Measurements from ENCODE around the gene DUS2.
A peak's percentile ranks its signal among the peaks of the same experiment; 100 is the strongest.

The DUS2 gene

GRCh38 chr16:68037841-68038597, 14.9 kb downstream of the DUS2 start:
- ChIA-PET CTCF (interaction anchor here (0.6 to 1.6 kb wide), 7 partner anchors 10 to 124 kb away, joined by 3 to 6 read pairs (median 3); no protein-coding TSS in a partner anchor), POLR2A (interaction anchor here (1.3 kb wide), 1 partner anchor 15 kb away, joined by 5 read pairs; the partner anchor contains the start of genes DDX28 and DUS2)
- peak overlapping the region in 1 of 7 experiments; percentile 7 for H3K4me3 ChIP-seq (ENCODE audit: control insufficient read depth in 1 of 7, extremely low read depth in 1 of 7, insufficient read depth in 4 of 7, low read depth in 2 of 7, low read length in 6 of 7)
- DNase-seq = peak in 2 of 3 donors; percentile 35 to 41
- 95% methylated on average over 7 of the region's 9 CpGs for WGBS (ENCODE audit: insufficient coverage)
- H3K4me1 ChIP-seq (ENCODE audit: control extremely low read depth in 1 of 4, control insufficient read depth in 4 of 4, insufficient read depth in 4 of 4, low read length in 3 of 4) = peaks cover 7 to 21% (median 18%) of the 10 kb centered on the region in 4 experiments
- no peaks in the 10 kb centered on the region for H3K9me3 ChIP-seq (ENCODE audit: control extremely low read depth in 1 of 5, control insufficient read depth in 4 of 5, insufficient read depth in 2 of 5, low read depth in 1 of 5, low read length in 4 of 5)
- no peaks in the 10 kb centered on the region for H3K27me3 ChIP-seq (replicated peaks in 2 of 5; ENCODE audit: control insufficient read depth in 4 of 5, insufficient read depth in 5 of 5, low read length in 4 of 5)
- peak overlapping the region in 1 of 2 experiments; percentile 49 for H3K27ac ChIP-seq (ENCODE audit: insufficient read depth in 1 of 2, low read depth in 1 of 2, low read length in 2 of 2, poor library complexity in 1 of 2, severe bottlenecking in 2 of 2)
- H3K36me3 ChIP-seq (ENCODE audit: control insufficient read depth in 4 of 4, insufficient read depth in 4 of 4, low read length in 3 of 4) = peaks cover 2 to 23% (median 7%) of the 10 kb centered on the region in 4 experiments

GRCh38 chr16:68040506-68041288, 17.6 kb downstream of the DUS2 start:
- H3K4me3 ChIP-seq (ENCODE audit: control insufficient read depth in 1 of 7, extremely low read depth in 1 of 7, insufficient read depth in 4 of 7, low read depth in 2 of 7, low read length in 6 of 7) = no peak overlapping the region
- POLR2A ChIA-PET = interaction anchor here (0.6 to 1.6 kb wide), 5 partner anchors 19 to 186 kb away, joined by 3 to 5 read pairs (median 4); no protein-coding TSS in a partner anchor
- H3K4me1 ChIP-seq (ENCODE audit: control extremely low read depth in 1 of 4, control insufficient read depth in 4 of 4, insufficient read depth in 4 of 4, low read length in 3 of 4) = peaks cover 7 to 21% (median 18%) of the 10 kb centered on the region in 4 experiments
- peak; percentile 84 to 89 (median 89) for DNase-seq
- WGBS (ENCODE audit: insufficient coverage) = 66% methylated on average over 12 of the region's 14 CpGs
- H3K9me3 ChIP-seq (ENCODE audit: control extremely low read depth in 1 of 5, control insufficient read depth in 4 of 5, insufficient read depth in 2 of 5, low read depth in 1 of 5, low read length in 4 of 5) = no peaks in the 10 kb centered on the region
- H3K27ac ChIP-seq (ENCODE audit: insufficient read depth in 1 of 2, low read depth in 1 of 2, low read length in 2 of 2, poor library complexity in 1 of 2, severe bottlenecking in 2 of 2) = no peak overlapping the region
- peaks cover 2 to 19% (median 8%) of the 10 kb centered on the region in 4 experiments for H3K36me3 ChIP-seq (ENCODE audit: control insufficient read depth in 4 of 4, insufficient read depth in 4 of 4, low read length in 3 of 4)
- no peaks in the 10 kb centered on the region for H3K27me3 ChIP-seq (replicated peaks in 2 of 5; ENCODE audit: control insufficient read depth in 4 of 5, insufficient read depth in 5 of 5, low read length in 4 of 5)
- CTCF ChIA-PET = interaction anchor here (0.6 to 2.9 kb wide), 43 partner anchors 8 to 545 kb away, joined by 3 to 18 read pairs (median 4); partner anchors contain the start of genes DDX28, DUS2, LCAT and PSMB10

GRCh38 chr16:68041783-68042182, 18.7 kb downstream of the DUS2 start:
- peaks cover 2 to 19% (median 10%) of the 10 kb centered on the region in 4 experiments for H3K36me3 ChIP-seq (ENCODE audit: control insufficient read depth in 4 of 4, insufficient read depth in 4 of 4, low read length in 3 of 4)
- no CpG with 5 or more reads among the region's 2 CpGs for WGBS (ENCODE audit: insufficient coverage)
- H3K27me3 ChIP-seq (replicated peaks in 2 of 5; ENCODE audit: control insufficient read depth in 4 of 5, insufficient read depth in 5 of 5, low read length in 4 of 5) = no peaks in the 10 kb centered on the region
- H3K27ac ChIP-seq (ENCODE audit: insufficient read depth in 1 of 2, low read depth in 1 of 2, low read length in 2 of 2, poor library complexity in 1 of 2, severe bottlenecking in 2 of 2) = no peak overlapping the region
- H3K9me3 ChIP-seq (ENCODE audit: control extremely low read depth in 1 of 5, control insufficient read depth in 4 of 5, insufficient read depth in 2 of 5, low read depth in 1 of 5, low read length in 4 of 5) = no peaks in the 10 kb centered on the region
- H3K4me1 ChIP-seq (ENCODE audit: control extremely low read depth in 1 of 4, control insufficient read depth in 4 of 4, insufficient read depth in 4 of 4, low read length in 3 of 4) = peaks cover 7 to 21% (median 18%) of the 10 kb centered on the region in 4 experiments
- peak in 1 of 3 donors; percentile 15 for DNase-seq
- ChIA-PET POLR2A (no interaction called here), CTCF (interaction anchor here (1.2 to 2.9 kb wide), 6 partner anchors 19 to 370 kb away, joined by 3 to 18 read pairs (median 6); partner anchors contain the start of genes DDX28 and DUS2)
- no peak overlapping the region for H3K4me3 ChIP-seq (ENCODE audit: control insufficient read depth in 1 of 7, extremely low read depth in 1 of 7, insufficient read depth in 4 of 7, low read depth in 2 of 7, low read length in 6 of 7)

- Histone ChIP-seq H3K27me3 (replicated peaks in 2 of 5; ENCODE audit: control insufficient read depth in 4 of 5, insufficient read depth in 5 of 5, low read length in 4 of 5) (no peaks in the 10 kb centered on the region), H3K27ac (ENCODE audit: insufficient read depth in 1 of 2, low read depth in 1 of 2, low read length in 2 of 2, poor library complexity in 1 of 2, severe bottlenecking in 2 of 2) (no peak overlapping the region), H3K9me3 (ENCODE audit: control extremely low read depth in 1 of 5, control insufficient read depth in 4 of 5, insufficient read depth in 2 of 5, low read depth in 1 of 5, low read length in 4 of 5) (no peaks in the 10 kb centered on the region), H3K36me3 (ENCODE audit: control insufficient read depth in 4 of 4, insufficient read depth in 4 of 4, low read length in 3 of 4) (peaks cover 14 to 28% (median 21%) of the 10 kb centered on the region in 4 experiments), H3K4me1 (ENCODE audit: control extremely low read depth in 1 of 4, control insufficient read depth in 4 of 4, insufficient read depth in 4 of 4, low read length in 3 of 4) (peaks cover 0 to 3% (median under 1%) of the 10 kb centered on the region in 4 experiments), H3K4me3 (ENCODE audit: control insufficient read depth in 1 of 7, extremely low read depth in 1 of 7, insufficient read depth in 4 of 7, low read depth in 2 of 7, low read length in 6 of 7) (no peak overlapping the region)
- WGBS (ENCODE audit: insufficient coverage) = 94% methylated on average over 6 of the region's 7 CpGs
- no peak for DNase-seq
- CTCF ChIA-PET = interaction anchor here (0.9 kb wide), 1 partner anchor 106 kb away, joined by 4 read pairs; no protein-coding TSS in a partner anchor
- POLR2A ChIA-PET = interaction anchor here (0.6 kb wide), 1 partner anchor 182 kb away, joined by 6 read pairs; no protein-coding TSS in a partner anchor
Observed at GRCh38 chr16:68046106-68046505, 23.0 kb downstream of the DUS2 start.

GRCh38 chr16:68047987-68048386, 24.9 kb downstream of the DUS2 start:
- H3K36me3 ChIP-seq (ENCODE audit: control insufficient read depth in 4 of 4, insufficient read depth in 4 of 4, low read length in 3 of 4) = peaks cover 14 to 35% (median 28%) of the 10 kb centered on the region in 4 experiments
- H3K27ac ChIP-seq (ENCODE audit: insufficient read depth in 1 of 2, low read depth in 1 of 2, low read length in 2 of 2, poor library complexity in 1 of 2, severe bottlenecking in 2 of 2) = no peak overlapping the region
- no peaks in the 10 kb centered on the region for H3K4me1 ChIP-seq (ENCODE audit: control extremely low read depth in 1 of 4, control insufficient read depth in 4 of 4, insufficient read depth in 4 of 4, low read length in 3 of 4)
- DNase-seq = no peak
- WGBS (ENCODE audit: insufficient coverage) = 100% methylated on average over 2 of the region's 2 CpGs
- POLR2A ChIA-PET = no interaction called here
- no peaks in the 10 kb centered on the region for H3K9me3 ChIP-seq (ENCODE audit: control extremely low read depth in 1 of 5, control insufficient read depth in 4 of 5, insufficient read depth in 2 of 5, low read depth in 1 of 5, low read length in 4 of 5)
- CTCF ChIA-PET = interaction anchor here (0.8 to 1.8 kb wide), 2 partner anchors 18 to 164 kb away, joined by 4 to 8 read pairs; partner anchors contain the start of gene NRN1L
- H3K4me3 ChIP-seq (ENCODE audit: control insufficient read depth in 1 of 7, extremely low read depth in 1 of 7, insufficient read depth in 4 of 7, low read depth in 2 of 7, low read length in 6 of 7) = no peak overlapping the region
- no peaks in the 10 kb centered on the region for H3K27me3 ChIP-seq (replicated peaks in 2 of 5; ENCODE audit: control insufficient read depth in 4 of 5, insufficient read depth in 5 of 5, low read length in 4 of 5)

GRCh38 chr16:68049449-68049848, 26.4 kb downstream of the DUS2 start:
- peaks cover 22 to 48% (median 33%) of the 10 kb centered on the region in 4 experiments for H3K36me3 ChIP-seq (ENCODE audit: control insufficient read depth in 4 of 4, insufficient read depth in 4 of 4, low read length in 3 of 4)
- POLR2A ChIA-PET = no interaction called here
- CTCF ChIA-PET = interaction anchor here (1.0 kb wide), 1 partner anchor 9 kb away, joined by 3 read pairs; no protein-coding TSS in a partner anchor
- WGBS (ENCODE audit: insufficient coverage) = 100% methylated on average over 2 of the region's 2 CpGs
- no peak overlapping the region for H3K27ac ChIP-seq (ENCODE audit: insufficient read depth in 1 of 2, low read depth in 1 of 2, low read length in 2 of 2, poor library complexity in 1 of 2, severe bottlenecking in 2 of 2)
- H3K4me1 ChIP-seq (ENCODE audit: control extremely low read depth in 1 of 4, control insufficient read depth in 4 of 4, insufficient read depth in 4 of 4, low read length in 3 of 4) = no peaks in the 10 kb centered on the region
- no peak overlapping the region for H3K4me3 ChIP-seq (ENCODE audit: control insufficient read depth in 1 of 7, extremely low read depth in 1 of 7, insufficient read depth in 4 of 7, low read depth in 2 of 7, low read length in 6 of 7)
- no peaks in the 10 kb centered on the region for H3K9me3 ChIP-seq (ENCODE audit: control extremely low read depth in 1 of 5, control insufficient read depth in 4 of 5, insufficient read depth in 2 of 5, low read depth in 1 of 5, low read length in 4 of 5)
- DNase-seq = no peak
- no peaks in the 10 kb centered on the region for H3K27me3 ChIP-seq (replicated peaks in 2 of 5; ENCODE audit: control insufficient read depth in 4 of 5, insufficient read depth in 5 of 5, low read length in 4 of 5)

Data from common myeloid progenitor, CD34-positive (primary cell).